HCT116 (cell line): ENCODE results near the gene KNSTRN. TPM values are rescaled to one million over a fixed set of nuclear protein-coding genes. Genes with fewer than 3 reads are reported as not detected.

Experiments used
- ATAC-seq: fragments of 200-7000 bp; cut with Tn5 transposase; 2 replicates; pipeline ENCODE4 v1.9.1; 2020; ENCODE audit warnings: mild to moderate bottlenecking, moderate library complexity
- BruUV-seq: library from RNA; stranded (reverse); fragments of 400-500 nt; replicated peaks from 2 replicates; lab custom pipeline; 2021; lab: Mats Ljungman, UMichigan
- CTCF ChIA-PET: fragments of 300-600 bp; sonication (Branson Sonifier 250); formaldehyde crosslinking; loops from one replicate; lab custom pipeline; 2021; ENCODE audit warnings: antibody characterized with exemption; lab: Charles Lee
- POLR2A ChIA-PET: fragments of 300-600, 350-600 bp; sonication (Branson Sonifier 250); formaldehyde crosslinking; loops from one replicate; lab custom pipeline; 2021; ENCODE audit warnings: antibody characterized with exemption; lab: Charles Lee
- RAD21 ChIA-PET, 2 experiments: fragments of 300-600 bp; sonication (Branson Sonifier 250); formaldehyde crosslinking; loops; one replicate each; lab custom pipeline; 2023; ENCODE audit warnings: low total read pairs in 2 of 2; ENCODE audit not compliant: uncharacterized antibody in 2 of 2, unreplicated experiment in 2 of 2, low non-redundant PET in 1 of 2; lab: Charles Lee
- DNase-seq: peaks from one replicate; pipeline ENCODE4 v3.0.0-alpha.2; 2010; ENCODE audit warnings: low read depth, low spot score
- H2AFZ ChIP-seq: fragments of 200-600 bp; shearing (Covaris generic), sonication (generic); 2 replicates; pipeline ENCODE4 v1.6.1; 2017; ENCODE audit warnings: low read depth, mixed run types, mixed read lengths, antibody characterized with exemption, low read length; ENCODE audit not compliant: poor library complexity, severe bottlenecking
- H3K27ac ChIP-seq: 2 replicates; pipeline ENCODE4 v1.5.1; 2012; ENCODE audit warnings: low read depth, low read length
- H3K27me3 ChIP-seq: fragments of 200-600 bp; sonication (generic); 2 replicates; pipeline ENCODE4 v1.6.1; 2016; ENCODE audit warnings: mixed run types, low read length, mixed read lengths; ENCODE audit not compliant: insufficient read depth
- H3K36me3 ChIP-seq, 2 experiments: fragments of 200-500 bp in 1 of 2; fragments of 200-600 bp in 1 of 2; sonication (Bioruptor generic) in 1 of 2; sonication (generic) in 1 of 2; 2 replicates each; pipeline versions ENCODE4 v1.5.1 to v1.6.1; 2014 to 2016; ENCODE audit warnings: low read length in 2 of 2, inconsistent platforms in 1 of 2, mixed read lengths in 1 of 2, mixed run types in 1 of 2; ENCODE audit not compliant: insufficient read depth in 2 of 2, control insufficient read depth in 1 of 2
- H3K4me1 ChIP-seq, 2 experiments: fragments of 200-600 bp in 1 of 2; sonication (generic) in 1 of 2; 2 replicates each; pipeline versions ENCODE4 v1.5.1 to v1.6.1; 2012 to 2017; ENCODE audit warnings: low read length in 2 of 2, inconsistent platforms in 1 of 2, mild to moderate bottlenecking in 1 of 2, mixed read lengths in 1 of 2, mixed run types in 1 of 2, moderate library complexity in 1 of 2; ENCODE audit not compliant: insufficient read depth in 2 of 2, control insufficient read depth in 1 of 2
- H3K4me2 ChIP-seq: fragments of 200-600 bp; sonication (generic); 2 replicates; pipeline ENCODE4 v1.6.1; 2017; ENCODE audit warnings: mixed run types, low read length, mixed read lengths
- H3K4me3 ChIP-seq, 2 experiments: fragments of 200-600 bp in 1 of 2; sonication (generic) in 1 of 2; replicated peaks in 1 of 2; 2 replicates each; pipeline ENCODE4 v1.5.1; 2011 to 2016; ENCODE audit warnings: low read length in 2 of 2, control low read depth in 1 of 2, low read depth in 1 of 2, mild to moderate bottlenecking in 1 of 2, mixed read lengths in 1 of 2, mixed run types in 1 of 2
- H3K79me2 ChIP-seq: fragments of 200-600 bp; sonication (generic); 2 replicates; pipeline ENCODE4 v1.6.1; 2017; ENCODE audit warnings: mild to moderate bottlenecking, mixed run types, low read length, moderate library complexity, mixed read lengths; ENCODE audit not compliant: insufficient read depth
- H3K9ac ChIP-seq: fragments of 200-600 bp; sonication (generic); 2 replicates; pipeline ENCODE4 v1.6.1; 2016; ENCODE audit warnings: low read length, mixed read lengths
- H3K9me2 ChIP-seq: fragments of 200-600 bp; sonication (generic), shearing (Covaris generic); 2 replicates; pipeline ENCODE4 v1.6.1; 2017; ENCODE audit warnings: mixed run types, mild to moderate bottlenecking, moderate library complexity; ENCODE audit not compliant: insufficient read depth
- H3K9me3 ChIP-seq, 2 experiments: fragments of 200-500 bp in 1 of 2; fragments of 200-600 bp in 1 of 2; sonication (Bioruptor generic) in 1 of 2; sonication (generic) in 1 of 2; 2 replicates each; pipeline ENCODE4 v1.6.1; 2014 to 2017; ENCODE audit warnings: low read length in 2 of 2, mixed read lengths in 2 of 2, inconsistent platforms in 1 of 2, low read depth in 1 of 2, mild to moderate bottlenecking in 1 of 2, mixed run types in 1 of 2, moderate library complexity in 1 of 2; ENCODE audit not compliant: control insufficient read depth in 1 of 2, insufficient read depth in 1 of 2
- H4K20me1 ChIP-seq: fragments of 200-600 bp; sonication (generic), shearing (Covaris generic); 2 replicates; pipeline ENCODE4 v1.6.1; 2017; ENCODE audit warnings: mixed run types, mild to moderate bottlenecking, moderate library complexity; ENCODE audit not compliant: insufficient read depth
- ATF3 ChIP-seq: IDR thresholded peaks from 2 replicates; pipeline ENCODE4 v1.6.1; 2012
- CEBPB ChIP-seq: IDR thresholded peaks from 2 replicates; pipeline ENCODE4 v1.6.1; 2012; ENCODE audit warnings: low read depth
- EZH2phosphoT487 ChIP-seq: fragments of 200-600 bp; IDR thresholded peaks from 2 replicates; pipeline ENCODE4 v1.6.1; 2018; ENCODE audit warnings: antibody characterized with exemption, borderline replicate concordance
- POLR2A ChIP-seq: IDR thresholded peaks from 2 replicates; pipeline ENCODE4 v1.7.0; 2011; ENCODE audit warnings: borderline replicate concordance; ENCODE audit not compliant: insufficient read depth, insufficient read length; ENCODE audit errors: extremely low read depth
- POLR2AphosphoS5 ChIP-seq: IDR thresholded peaks from 2 replicates; pipeline ENCODE4 v1.6.1; 2011; ENCODE audit warnings: mild to moderate bottlenecking, low read depth, low read length, moderate library complexity
- REST ChIP-seq: IDR thresholded peaks from 2 replicates; pipeline ENCODE4 v1.6.1; 2012; ENCODE audit warnings: low read depth
- SIN3A ChIP-seq: IDR thresholded peaks from 2 replicates; pipeline ENCODE4 v1.6.1; 2012; ENCODE audit warnings: low read depth
- SP1 ChIP-seq: IDR thresholded peaks from 2 replicates; pipeline ENCODE4 v1.6.1; 2012; ENCODE audit warnings: low read depth
- ZNF274 ChIP-seq: fragments of 200-500 bp; sonication (Bioruptor generic); IDR thresholded peaks from 2 replicates; pipeline ENCODE4 v1.6.1; 2014; ENCODE audit warnings: mild to moderate bottlenecking, low read depth, low read length, inconsistent platforms
- intact Hi-C: fragments of 100-400 bp; cut with micrococcal nuclease; formaldehyde crosslinking; loops from 2 replicates; pipeline ENCODE4 v1.10.0; 2022
- total RNA-seq: library from RNA; stranded (reverse); gene quantifications from one replicate; pipeline ENCODE4 v1.2.1, GENCODE V29; 2021; ENCODE audit not compliant: unreplicated experiment
- TF ChIP-seq, protein P1 (sequence below): IDR thresholded peaks from 2 replicates; pipeline ENCODE4 v1.6.1; 2011; ENCODE audit warnings: mild to moderate bottlenecking, low read length, moderate library complexity; ENCODE audit not compliant: insufficient replicate concordance; ENCODE audit errors: extremely low read depth
- TF ChIP-seq, protein P2 (sequence below), 3 experiments: fragments of 200-600 bp in 1 of 3; sonication (generic) in 1 of 3; IDR thresholded peaks in 2 of 3; conservative IDR thresholded peaks in 1 of 3; 2 replicates each; pipeline ENCODE4 v1.5.1; 2012 to 2017; ENCODE audit warnings: low read depth in 2 of 3, low read length in 2 of 3, antibody characterized with exemption in 1 of 3, borderline replicate concordance in 1 of 3, control low read depth in 1 of 3, mild to moderate bottlenecking in 1 of 3, mixed read lengths in 1 of 3, mixed run types in 1 of 3, moderate library complexity in 1 of 3; ENCODE audit not compliant: insufficient read depth in 1 of 3

Gene KNSTRN
- total RNA-seq, 1 experiment from 2014 or later, result 84.1 TPM

- Histone ChIP-seq H2AFZ (no peak overlapping the region), H3K4me1 (peaks cover 6 to 11% of the 10 kb centered on the region in 2 experiments; a peak in 3 of 4 replicates), H3K27ac (no peak overlapping the region), H3K27me3 (no peaks in the 10 kb centered on the region), H4K20me1 (no peaks in the 10 kb centered on the region), H3K4me2 (no peak overlapping the region), H3K9me2 (no peaks in the 10 kb centered on the region), H3K9ac (no peak overlapping the region), H3K36me3 (no peaks in the 10 kb centered on the region), H3K4me3 (no peak overlapping the region), H3K79me2 (no peaks in the 10 kb centered on the region), H3K9me3 (no peaks in the 10 kb centered on the region)
- CTCF ChIA-PET, result no interaction called here
- intact Hi-C loops, result no loop called here
- POLR2A ChIA-PET, result no interaction called here
- RAD21 ChIA-PET, result no interaction called here
- DNase-seq (no peak), ATAC-seq (no peak)
- TF ChIP-seq REST, result no peak
- no peak for TF ChIP-seq EZH2phosphoT487
- no peak for TF ChIP-seq ZNF274
- TF ChIP-seq SP1, result no peak
- TF ChIP-seq, protein P1, sequence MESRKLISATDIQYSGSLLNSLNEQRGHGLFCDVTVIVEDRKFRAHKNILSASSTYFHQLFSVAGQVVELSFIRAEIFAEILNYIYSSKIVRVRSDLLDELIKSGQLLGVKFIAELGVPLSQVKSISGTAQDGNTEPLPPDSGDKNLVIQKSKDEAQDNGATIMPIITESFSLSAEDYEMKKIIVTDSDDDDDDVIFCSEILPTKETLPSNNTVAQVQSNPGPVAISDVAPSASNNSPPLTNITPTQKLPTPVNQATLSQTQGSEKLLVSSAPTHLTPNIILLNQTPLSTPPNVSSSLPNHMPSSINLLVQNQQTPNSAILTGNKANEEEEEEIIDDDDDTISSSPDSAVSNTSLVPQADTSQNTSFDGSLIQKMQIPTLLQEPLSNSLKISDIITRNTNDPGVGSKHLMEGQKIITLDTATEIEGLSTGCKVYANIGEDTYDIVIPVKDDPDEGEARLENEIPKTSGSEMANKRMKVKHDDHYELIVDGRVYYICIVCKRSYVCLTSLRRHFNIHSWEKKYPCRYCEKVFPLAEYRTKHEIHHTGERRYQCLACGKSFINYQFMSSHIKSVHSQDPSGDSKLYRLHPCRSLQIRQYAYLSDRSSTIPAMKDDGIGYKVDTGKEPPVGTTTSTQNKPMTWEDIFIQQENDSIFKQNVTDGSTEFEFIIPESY, result no peak
- TF ChIP-seq SIN3A, result no peak
- TF ChIP-seq CEBPB, result no peak
- no peak for TF ChIP-seq POLR2AphosphoS5
- TF ChIP-seq POLR2A, result no peak
- TF ChIP-seq, protein P2, sequence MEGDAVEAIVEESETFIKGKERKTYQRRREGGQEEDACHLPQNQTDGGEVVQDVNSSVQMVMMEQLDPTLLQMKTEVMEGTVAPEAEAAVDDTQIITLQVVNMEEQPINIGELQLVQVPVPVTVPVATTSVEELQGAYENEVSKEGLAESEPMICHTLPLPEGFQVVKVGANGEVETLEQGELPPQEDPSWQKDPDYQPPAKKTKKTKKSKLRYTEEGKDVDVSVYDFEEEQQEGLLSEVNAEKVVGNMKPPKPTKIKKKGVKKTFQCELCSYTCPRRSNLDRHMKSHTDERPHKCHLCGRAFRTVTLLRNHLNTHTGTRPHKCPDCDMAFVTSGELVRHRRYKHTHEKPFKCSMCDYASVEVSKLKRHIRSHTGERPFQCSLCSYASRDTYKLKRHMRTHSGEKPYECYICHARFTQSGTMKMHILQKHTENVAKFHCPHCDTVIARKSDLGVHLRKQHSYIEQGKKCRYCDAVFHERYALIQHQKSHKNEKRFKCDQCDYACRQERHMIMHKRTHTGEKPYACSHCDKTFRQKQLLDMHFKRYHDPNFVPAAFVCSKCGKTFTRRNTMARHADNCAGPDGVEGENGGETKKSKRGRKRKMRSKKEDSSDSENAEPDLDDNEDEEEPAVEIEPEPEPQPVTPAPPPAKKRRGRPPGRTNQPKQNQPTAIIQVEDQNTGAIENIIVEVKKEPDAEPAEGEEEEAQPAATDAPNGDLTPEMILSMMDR (IDR thresholded peaks at IDR 0.05 in 2 of 3, conservative IDR thresholded peaks at IDR 0.05 in 1 of 3; ENCODE audit: borderline replicate concordance in 1 of 3, insufficient read depth in 1 of 3, low read depth in 2 of 3, low read length in 2 of 3), result no peak
- no peak for TF ChIP-seq ATF3
- no TSS peak for BruUV-seq
Observed at GRCh38 chr15:40427188-40427587, 44.7 kb downstream of the KNSTRN start.
